Testis (tissue), 2 donors: Measurements from ENCODE around the gene BLACAT1.
A peak's percentile ranks its signal among the peaks of the same experiment; 100 is the strongest.

Experiments used
- CTCF ChIP-seq, 3 experiments: fragments of 450-650 bp in 2 of 3; fragments of 200-600 bp in 1 of 3; sonication (generic) in 1 of 3; IDR thresholded peaks; one replicate each; pipeline ENCODE4 v1.5.1; 2016 to 2019; ENCODE audit warnings: antibody characterized with exemption in 3 of 3, mild to moderate bottlenecking in 2 of 3, moderate library complexity in 1 of 3
- POLR2A ChIP-seq: fragments of 450-650 bp; IDR thresholded peaks from one replicate; pipeline ENCODE4 v1.6.1; 2017; ENCODE audit warnings: antibody characterized with exemption, mild to moderate bottlenecking, moderate library complexity

- no peak for TF ChIP-seq POLR2A
- TF ChIP-seq CTCF (IDR thresholded peaks at IDR 0.05), result peak; percentile 66 to 71 (median 69)
These were observed 32.4 kb upstream of the BLACAT1 start for GRCh38 chr1:205488074-205488723.
